ENCODE data around the gene CD83. TPM values are rescaled to one million over a fixed set of nuclear protein-coding genes. Genes with fewer than 3 reads are reported as not detected.

Gene CD83
- polyA plus RNA-seq, 6 donors from 2014 or later, result 57.0 to 622 (median 209) TPM

DNA sequence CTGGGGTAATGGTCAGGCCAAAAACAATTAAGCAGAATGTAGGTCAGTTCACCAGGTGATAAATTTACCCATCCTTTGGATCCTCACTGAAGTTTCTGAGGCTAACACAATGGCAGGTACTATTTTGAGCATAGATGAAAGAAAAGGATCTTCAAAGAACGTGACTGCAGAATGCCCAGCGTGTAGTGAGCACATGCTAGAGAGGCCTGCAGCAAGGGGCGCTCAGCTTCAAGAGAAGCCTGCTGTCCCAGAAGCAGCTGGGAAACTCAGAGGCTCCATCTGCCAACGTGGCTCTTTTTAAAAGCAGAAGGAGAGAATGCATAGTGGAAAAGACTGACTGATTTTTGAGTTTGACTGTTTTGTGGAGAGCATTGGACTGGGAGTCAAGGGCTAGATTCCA, 57.4 kb downstream of the CD83 start:
- Mint-ChIP-seq H3K36me3 (peaks cover 11 to 16% of the 10 kb centered on the region in 2 donors), H3K9me3 (peaks cover 0 to 26% (median 21%) of the 10 kb centered on the region in 7 donors), H3K27ac (peak overlapping the region in 1 of 6 donors; percentile 51), H3K4me3 (no peak overlapping the region), H3K4me1 (peaks cover 0 to 10% (median 7%) of the 10 kb centered on the region in 3 donors), H3K27me3 (no peaks in the 10 kb centered on the region)
- DNase-seq, result no peak
- ATAC-seq (ENCODE audit: low read depth in 2 of 2), result no peak

DNA sequence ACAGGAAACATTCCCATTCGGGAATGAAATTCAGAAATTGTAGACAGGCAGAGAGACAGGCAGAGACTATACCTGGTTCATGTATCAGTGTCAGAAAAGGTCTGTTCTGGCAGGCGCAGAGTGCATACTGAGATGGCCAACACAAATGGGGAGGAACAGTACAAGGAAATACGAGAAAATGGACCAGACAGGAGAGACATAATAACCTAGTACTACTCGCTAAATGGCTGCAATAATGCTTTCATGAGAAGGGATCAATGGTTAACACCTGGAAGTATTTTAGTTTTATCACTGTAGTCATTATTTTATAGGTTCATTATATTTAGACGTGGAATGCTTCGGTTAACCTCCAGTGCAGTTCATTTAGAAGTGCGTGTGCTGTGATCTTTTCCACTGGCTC, 58.9 kb downstream of the CD83 start:
- Mint-ChIP-seq H3K36me3 (peaks cover 5 to 16% of the 10 kb centered on the region in 2 donors), H3K9me3 (peaks cover 0 to 12% (median 6%) of the 10 kb centered on the region in 7 donors), H3K27ac (no peak overlapping the region), H3K27me3 (no peaks in the 10 kb centered on the region), H3K4me3 (no peak overlapping the region), H3K4me1 (peaks cover 0 to 10% (median 7%) of the 10 kb centered on the region in 3 donors)
- ATAC-seq (ENCODE audit: low read depth in 2 of 2) (no peak), DNase-seq (no peak)

DNA sequence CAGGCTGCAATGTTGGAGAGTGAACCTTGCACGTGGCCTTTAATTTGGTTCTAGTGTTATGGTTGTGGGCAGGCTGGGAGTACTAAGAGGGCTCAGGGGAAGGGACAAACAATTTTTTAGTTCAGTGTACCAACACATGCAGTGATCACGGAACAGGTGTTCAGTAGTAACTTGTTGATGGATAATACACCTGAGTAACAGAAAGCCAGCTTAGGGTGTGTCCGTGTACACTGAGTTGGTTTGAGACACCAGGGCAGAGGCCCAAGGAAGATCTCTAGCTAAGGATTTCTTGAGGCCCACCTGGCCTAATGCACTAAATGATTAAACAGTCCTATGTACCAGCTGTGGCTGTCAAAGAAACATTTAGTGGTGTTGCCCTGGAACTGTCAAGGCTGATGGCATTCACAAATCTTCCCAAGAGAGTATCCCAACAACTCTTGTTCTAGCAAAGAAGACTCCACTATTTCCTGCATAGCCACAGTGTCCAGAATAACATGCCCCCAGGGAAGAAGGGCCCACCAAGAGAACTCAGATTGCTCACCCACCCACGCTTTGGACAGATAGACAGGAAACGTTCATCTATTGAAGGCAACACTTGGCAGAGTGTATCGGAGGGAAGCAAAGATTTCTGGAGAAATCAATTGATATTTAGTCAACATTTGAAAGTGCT, 60.0 kb downstream of the CD83 start:
- DNase-seq, result no peak
- H3K27ac Mint-ChIP-seq, result no peak overlapping the region
- peaks cover 5 to 16% of the 10 kb centered on the region in 2 donors for H3K36me3 Mint-ChIP-seq
- peaks cover 0 to 10% (median 7%) of the 10 kb centered on the region in 3 donors for H3K4me1 Mint-ChIP-seq
- no peaks in the 10 kb centered on the region for H3K27me3 Mint-ChIP-seq
- H3K4me3 Mint-ChIP-seq, result no peak overlapping the region
- H3K9me3 Mint-ChIP-seq, result peaks cover 0 to 6% (median 3%) of the 10 kb centered on the region in 7 donors
- no peak for ATAC-seq (ENCODE audit: low read depth in 2 of 2)

DNA sequence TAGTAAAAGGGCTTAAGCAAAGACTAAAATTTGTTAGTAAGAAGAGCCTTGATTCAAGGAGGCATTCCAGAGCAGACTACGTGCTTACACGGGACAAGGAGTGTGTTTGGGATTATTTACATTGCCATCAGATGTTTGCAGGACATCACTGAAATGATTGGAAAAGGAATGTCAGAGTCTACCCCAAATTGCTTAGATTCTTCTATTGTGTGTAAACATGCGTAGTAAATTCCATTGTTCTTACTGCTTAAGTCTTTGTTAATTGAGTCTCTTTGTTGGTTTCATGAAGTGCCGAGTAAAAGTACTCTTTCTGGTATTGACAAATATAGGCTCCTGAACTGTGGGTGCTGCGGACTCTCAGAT, 60.5 kb downstream of the CD83 start:
- no peaks in the 10 kb centered on the region for H3K27me3 Mint-ChIP-seq
- H3K4me3 Mint-ChIP-seq, result no peak overlapping the region
- H3K4me1 Mint-ChIP-seq, result peaks cover 0 to 10% (median 7%) of the 10 kb centered on the region in 3 donors
- DNase-seq (no peak), ATAC-seq (ENCODE audit: low read depth in 2 of 2) (no peak)
- peaks cover 0 to 1% (median 0%) of the 10 kb centered on the region in 7 donors for H3K9me3 Mint-ChIP-seq
- H3K36me3 Mint-ChIP-seq, result peaks cover 5 to 16% of the 10 kb centered on the region in 2 donors
- H3K27ac Mint-ChIP-seq, result no peak overlapping the region

DNA sequence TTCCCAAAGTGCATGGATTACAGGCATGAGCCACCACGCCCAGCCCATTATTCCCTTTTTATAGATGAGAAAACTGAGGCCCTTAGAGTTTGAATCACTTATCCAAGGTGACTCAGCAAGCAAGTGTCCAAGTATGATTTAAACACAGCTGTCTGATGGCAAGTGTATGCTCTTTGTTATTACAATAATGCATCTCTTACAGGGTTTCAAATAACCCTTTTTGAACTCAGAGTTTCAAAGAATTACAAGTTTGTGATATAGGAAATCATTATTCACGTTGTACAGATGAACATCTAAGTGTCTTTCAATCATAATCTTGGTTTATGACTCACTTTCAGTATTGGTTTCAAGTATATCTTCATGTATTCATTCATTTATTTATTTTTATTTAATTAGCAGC, 63.0 kb downstream of the CD83 start:
- H3K27me3 Mint-ChIP-seq, result no peaks in the 10 kb centered on the region
- no peak for DNase-seq
- no peak for ATAC-seq (ENCODE audit: low read depth in 2 of 2)
- H3K4me1 Mint-ChIP-seq, result peaks cover 0 to 5% (median 0%) of the 10 kb centered on the region in 3 donors
- H3K27ac Mint-ChIP-seq, result no peak overlapping the region
- no peak overlapping the region for H3K4me3 Mint-ChIP-seq
- peaks cover 0 to 2% (median 0%) of the 10 kb centered on the region in 7 donors for H3K9me3 Mint-ChIP-seq
- peaks cover 15 to 22% of the 10 kb centered on the region in 2 donors for H3K36me3 Mint-ChIP-seq

DNA sequence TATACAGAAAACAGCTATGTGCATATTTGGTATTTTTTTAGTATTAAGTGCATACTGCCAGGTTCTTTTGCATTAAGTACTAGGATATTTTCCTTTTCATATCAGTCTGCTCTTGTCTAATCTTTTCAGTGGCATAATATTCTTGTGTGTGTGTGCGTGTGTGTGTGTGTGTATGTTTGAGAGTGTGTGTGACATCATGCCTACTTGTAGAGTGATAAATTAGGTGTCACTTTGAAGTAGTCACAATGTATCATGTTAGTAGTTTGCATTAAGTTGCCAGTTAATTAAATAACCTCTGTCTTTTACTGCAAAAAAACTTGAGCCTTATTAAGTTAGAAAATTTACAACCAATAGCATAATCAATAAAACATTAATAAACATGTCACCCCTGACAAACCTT, 65.3 kb downstream of the CD83 start:
- Mint-ChIP-seq H3K27me3 (no peaks in the 10 kb centered on the region), H3K36me3 (peaks cover 7 to 15% of the 10 kb centered on the region in 2 donors), H3K9me3 (peaks cover 0 to 2% (median 0%) of the 10 kb centered on the region in 7 donors), H3K4me3 (no peak overlapping the region), H3K27ac (peak overlapping the region in 1 of 6 donors; percentile 30), H3K4me1 (peaks cover 0 to 5% (median 0%) of the 10 kb centered on the region in 3 donors)
- ATAC-seq (ENCODE audit: low read depth in 2 of 2) (no peak), DNase-seq (no peak)

Other genes with a start within 250 kb of the CD83 start
- not detected for gene RNF182, start 192.8 kb upstream of the CD83 start, polyA plus RNA-seq (ENCODE audit: low read depth in 6 of 6)